ENCODE results near the gene ZBTB20. TPM values are rescaled to one million over a fixed set of nuclear protein-coding genes. Genes with fewer than 3 reads are reported as not detected.

The ZBTB20 gene
- total RNA-seq, 1 donor from 2014 or later, result 32.5 TPM

GRCh38 chr3:114446600-114446999 is 700.5 kb downstream of the ZBTB20 start:
- Histone ChIP-seq H3K36me3 (ENCODE audit: control insufficient read depth, insufficient read depth, low read length) (no peaks in the 10 kb centered on the region), H3K4me3 (ENCODE audit: low read depth, low read length) (no peak overlapping the region), H3K27me3 (ENCODE audit: control insufficient read depth, insufficient read depth, low read length) (no peaks in the 10 kb centered on the region)
- TF ChIP-seq, protein P1, sequence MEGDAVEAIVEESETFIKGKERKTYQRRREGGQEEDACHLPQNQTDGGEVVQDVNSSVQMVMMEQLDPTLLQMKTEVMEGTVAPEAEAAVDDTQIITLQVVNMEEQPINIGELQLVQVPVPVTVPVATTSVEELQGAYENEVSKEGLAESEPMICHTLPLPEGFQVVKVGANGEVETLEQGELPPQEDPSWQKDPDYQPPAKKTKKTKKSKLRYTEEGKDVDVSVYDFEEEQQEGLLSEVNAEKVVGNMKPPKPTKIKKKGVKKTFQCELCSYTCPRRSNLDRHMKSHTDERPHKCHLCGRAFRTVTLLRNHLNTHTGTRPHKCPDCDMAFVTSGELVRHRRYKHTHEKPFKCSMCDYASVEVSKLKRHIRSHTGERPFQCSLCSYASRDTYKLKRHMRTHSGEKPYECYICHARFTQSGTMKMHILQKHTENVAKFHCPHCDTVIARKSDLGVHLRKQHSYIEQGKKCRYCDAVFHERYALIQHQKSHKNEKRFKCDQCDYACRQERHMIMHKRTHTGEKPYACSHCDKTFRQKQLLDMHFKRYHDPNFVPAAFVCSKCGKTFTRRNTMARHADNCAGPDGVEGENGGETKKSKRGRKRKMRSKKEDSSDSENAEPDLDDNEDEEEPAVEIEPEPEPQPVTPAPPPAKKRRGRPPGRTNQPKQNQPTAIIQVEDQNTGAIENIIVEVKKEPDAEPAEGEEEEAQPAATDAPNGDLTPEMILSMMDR (IDR thresholded peaks at IDR 0.05; ENCODE audit: insufficient read depth, low read length, poor library complexity, severe bottlenecking), result no peak
- DNase-seq (ENCODE audit: low read depth), result no peak

GRCh38 chr3:114445233-114445632 is 701.9 kb downstream of the ZBTB20 start:
- Histone ChIP-seq H3K27me3 (ENCODE audit: control insufficient read depth, insufficient read depth, low read length) (no peaks in the 10 kb centered on the region), H3K4me3 (ENCODE audit: low read depth, low read length) (no peak overlapping the region), H3K36me3 (ENCODE audit: control insufficient read depth, insufficient read depth, low read length) (no peaks in the 10 kb centered on the region)
- TF ChIP-seq, protein P1 (IDR thresholded peaks at IDR 0.05; ENCODE audit: insufficient read depth, low read length, poor library complexity, severe bottlenecking), result no peak
- DNase-seq (ENCODE audit: low read depth), result no peak

DNA sequence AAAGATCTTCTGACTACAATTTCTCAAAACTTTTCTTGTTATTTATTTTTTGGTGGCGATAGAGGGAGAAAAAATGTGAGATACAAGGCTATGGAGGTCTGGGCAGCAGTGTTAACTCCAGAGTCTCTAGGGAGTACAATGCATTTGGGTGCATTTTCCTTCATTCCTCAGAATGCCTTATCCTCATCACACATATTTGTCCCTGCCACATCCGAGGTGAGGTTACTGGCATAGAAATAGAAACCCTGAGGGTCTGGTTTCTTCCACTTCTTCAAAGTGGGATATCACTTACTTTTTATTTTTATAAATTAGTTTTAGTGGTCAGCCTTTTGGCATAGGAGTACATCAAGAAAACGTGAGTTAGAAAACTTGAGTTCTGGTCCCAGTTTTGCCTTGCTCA is 702.9 kb downstream of the ZBTB20 start:
- Histone ChIP-seq H3K36me3 (ENCODE audit: control insufficient read depth, insufficient read depth, low read length) (no peaks in the 10 kb centered on the region), H3K27me3 (ENCODE audit: control insufficient read depth, insufficient read depth, low read length) (no peaks in the 10 kb centered on the region), H3K4me3 (ENCODE audit: low read depth, low read length) (no peak overlapping the region)
- DNase-seq (ENCODE audit: low read depth), result no peak
- TF ChIP-seq, protein P1 (IDR thresholded peaks at IDR 0.05; ENCODE audit: insufficient read depth, low read length, poor library complexity, severe bottlenecking), result no peak

- Histone ChIP-seq H3K4me3 (ENCODE audit: low read depth, low read length) (no peak overlapping the region), H3K27me3 (ENCODE audit: control insufficient read depth, insufficient read depth, low read length) (no peaks in the 10 kb centered on the region), H3K36me3 (ENCODE audit: control insufficient read depth, insufficient read depth, low read length) (no peaks in the 10 kb centered on the region)
- TF ChIP-seq, protein P1 (IDR thresholded peaks at IDR 0.05; ENCODE audit: insufficient read depth, low read length, poor library complexity, severe bottlenecking), result no peak
- DNase-seq (ENCODE audit: low read depth), result no peak
Observed at GRCh38 chr3:114442246-114442645, 704.8 kb downstream of the ZBTB20 start.

DNA sequence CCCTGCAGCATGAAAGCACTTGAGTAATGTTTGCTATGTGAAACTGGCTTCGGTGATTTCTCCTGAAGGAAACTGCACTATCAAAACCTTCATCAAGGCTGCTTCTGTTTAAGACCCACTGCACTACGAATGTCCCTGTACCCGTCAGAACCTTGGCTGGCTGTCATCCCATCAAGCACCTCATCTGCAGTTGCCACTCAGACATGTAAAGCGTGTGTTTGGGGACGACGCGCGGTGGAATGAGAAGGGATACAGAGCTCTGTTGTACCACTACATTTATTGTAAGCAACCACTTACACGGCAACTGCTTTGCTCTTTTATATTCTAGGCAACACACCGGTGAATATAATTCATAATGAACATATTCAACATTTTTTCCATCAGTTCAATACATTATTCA is 705.7 kb downstream of the ZBTB20 start:
- Histone ChIP-seq H3K27me3 (ENCODE audit: control insufficient read depth, insufficient read depth, low read length) (no peaks in the 10 kb centered on the region), H3K36me3 (ENCODE audit: control insufficient read depth, insufficient read depth, low read length) (no peaks in the 10 kb centered on the region), H3K4me3 (ENCODE audit: low read depth, low read length) (no peak overlapping the region)
- TF ChIP-seq, protein P1 (IDR thresholded peaks at IDR 0.05; ENCODE audit: insufficient read depth, low read length, poor library complexity, severe bottlenecking), result no peak
- no peak for DNase-seq (ENCODE audit: low read depth)

GRCh38 chr3:114440700-114441099 is 706.4 kb downstream of the ZBTB20 start:
- H3K27me3 ChIP-seq (ENCODE audit: control insufficient read depth, insufficient read depth, low read length), result no peaks in the 10 kb centered on the region
- DNase-seq (ENCODE audit: low read depth), result no peak
- H3K36me3 ChIP-seq (ENCODE audit: control insufficient read depth, insufficient read depth, low read length), result no peaks in the 10 kb centered on the region
- TF ChIP-seq, protein P1 (IDR thresholded peaks at IDR 0.05; ENCODE audit: insufficient read depth, low read length, poor library complexity, severe bottlenecking), result no peak
- H3K4me3 ChIP-seq (ENCODE audit: low read depth, low read length), result no peak overlapping the region
